GM04504 (cell line): Measurements from ENCODE around the gene ANGEL1.

Experiments
- DNase-seq: peaks from one replicate; pipeline ENCODE4 v3.0.0-alpha.2; 2012; ENCODE audit warnings: low read depth

The ANGEL1 gene

DNA sequence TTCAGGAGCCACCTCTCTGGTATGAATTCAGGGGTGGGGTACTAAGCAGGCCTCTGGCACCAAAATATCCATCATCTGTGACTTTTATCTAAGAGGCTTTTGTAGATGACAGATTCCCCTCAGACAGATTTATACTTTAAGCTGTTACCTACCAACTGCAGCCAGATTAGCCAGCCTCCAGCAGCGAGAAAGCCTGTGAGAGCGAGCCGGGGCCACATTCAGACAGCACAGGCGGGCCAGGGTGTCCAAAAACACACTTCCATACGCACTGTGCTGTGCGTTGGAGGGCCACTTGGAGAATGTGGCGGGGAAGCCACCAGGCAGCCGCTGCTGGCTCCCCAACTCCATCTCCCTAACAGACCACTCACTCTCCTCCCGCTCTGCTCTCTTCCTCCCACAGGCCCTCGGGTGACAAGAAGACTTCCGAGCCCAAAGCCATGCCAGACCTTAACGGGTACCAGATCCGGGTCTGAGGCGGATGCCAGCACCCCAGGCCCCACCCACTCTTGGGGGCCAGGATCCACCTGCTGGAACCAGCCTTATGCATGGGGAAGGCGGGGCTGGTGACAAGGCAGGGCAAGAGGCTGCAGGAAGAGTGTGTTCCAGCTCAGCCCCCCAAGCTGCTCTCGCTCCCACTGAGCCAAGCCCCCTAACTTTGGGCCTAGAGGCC is 34.0 kb downstream of the ANGEL1 start:
- DNase-seq, result no peak

GRCh38 chr14:76777721-76778120 is 35.0 kb downstream of the ANGEL1 start:
- no peak for DNase-seq

GRCh38 chr14:76776428-76777251 is 36.0 kb downstream of the ANGEL1 start:
- DNase-seq, result no peak

- no peak for DNase-seq
Measured at GRCh38 chr14:76775695-76776427, 36.8 kb downstream of the ANGEL1 start.

GRCh38 chr14:76774821-76775694 is 37.6 kb downstream of the ANGEL1 start:
- DNase-seq, result no peak

- no peak for DNase-seq
Measured at GRCh38 chr14:76773956-76774820, 38.5 kb downstream of the ANGEL1 start.

GRCh38 chr14:76773188-76773885 is 39.3 kb downstream of the ANGEL1 start:
- peak; percentile 55 for DNase-seq

DNA sequence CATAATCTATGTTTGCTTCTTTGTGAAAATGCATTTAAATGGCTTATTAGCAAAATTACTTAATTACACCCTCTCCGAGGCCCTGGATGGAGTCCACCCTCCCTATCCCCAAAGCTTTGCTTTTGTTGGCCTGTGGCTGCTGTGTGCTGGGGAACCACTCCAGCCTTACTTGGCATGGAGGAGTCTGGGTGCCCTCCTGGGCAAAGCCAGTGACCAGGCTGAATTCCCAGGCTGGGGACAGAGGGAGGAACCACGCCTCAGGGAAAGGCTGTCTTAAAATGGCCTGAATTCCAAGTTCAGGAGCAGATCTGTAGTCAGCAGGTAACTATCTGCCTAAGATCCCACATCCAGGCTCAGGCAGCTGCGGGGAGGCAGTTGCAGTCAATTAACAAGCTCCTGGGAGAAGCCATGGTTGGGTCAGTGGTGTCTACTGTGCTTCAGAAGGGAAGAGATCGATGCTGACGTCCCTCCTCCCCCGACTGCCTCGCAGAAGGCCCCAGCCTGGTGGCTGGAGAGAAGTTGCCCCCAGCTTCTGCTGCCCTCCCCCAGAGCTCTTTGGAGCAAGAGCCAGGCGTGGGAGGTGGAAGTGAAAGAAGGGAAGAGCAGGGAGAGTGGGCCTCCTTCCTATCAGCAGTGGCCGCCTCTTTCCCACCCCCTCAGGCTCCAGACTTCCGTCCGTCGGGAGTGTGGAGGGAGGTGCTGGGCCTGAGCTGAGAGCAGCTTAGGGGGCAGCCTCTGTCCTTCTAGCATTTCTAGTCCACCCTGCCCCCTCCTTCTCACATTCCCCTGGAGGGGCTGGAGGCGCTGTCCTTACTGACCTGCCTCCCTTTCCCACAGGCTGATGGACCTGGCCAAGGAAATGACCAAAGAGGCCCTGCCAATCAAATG is 40.1 kb downstream of the ANGEL1 start:
- DNase-seq, result no peak

DNA sequence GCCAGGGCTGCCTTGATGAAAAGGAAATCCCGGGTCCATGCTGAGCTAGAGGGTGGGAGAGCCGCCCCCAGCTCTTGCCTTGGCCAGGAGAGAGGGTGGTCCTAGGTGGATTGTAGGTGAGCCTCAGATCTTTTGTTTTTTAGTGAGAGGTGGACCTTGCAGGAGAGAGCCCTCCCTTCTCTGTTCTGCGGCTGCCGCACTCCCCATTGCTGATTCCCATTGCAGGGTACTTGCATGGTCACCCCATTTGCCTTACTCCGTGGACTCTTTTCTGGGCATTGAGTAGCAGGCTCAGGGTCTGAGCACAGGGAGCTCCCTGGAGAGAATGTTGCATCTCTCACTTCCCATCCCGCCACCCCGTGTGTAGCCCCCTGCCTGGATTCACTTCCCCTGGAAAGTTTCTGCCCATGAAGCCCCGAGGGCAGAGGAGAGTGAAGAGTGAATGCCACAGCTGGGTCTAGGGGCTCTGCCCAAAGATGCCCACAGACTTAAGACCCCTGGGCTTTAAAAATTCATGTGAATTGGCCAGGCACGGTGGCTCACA is 41.2 kb downstream of the ANGEL1 start:
- DNase-seq, result no peak

- DNase-seq, result no peak
Measured at GRCh38 chr14:76770521-76771436, 41.9 kb downstream of the ANGEL1 start.

DNA sequence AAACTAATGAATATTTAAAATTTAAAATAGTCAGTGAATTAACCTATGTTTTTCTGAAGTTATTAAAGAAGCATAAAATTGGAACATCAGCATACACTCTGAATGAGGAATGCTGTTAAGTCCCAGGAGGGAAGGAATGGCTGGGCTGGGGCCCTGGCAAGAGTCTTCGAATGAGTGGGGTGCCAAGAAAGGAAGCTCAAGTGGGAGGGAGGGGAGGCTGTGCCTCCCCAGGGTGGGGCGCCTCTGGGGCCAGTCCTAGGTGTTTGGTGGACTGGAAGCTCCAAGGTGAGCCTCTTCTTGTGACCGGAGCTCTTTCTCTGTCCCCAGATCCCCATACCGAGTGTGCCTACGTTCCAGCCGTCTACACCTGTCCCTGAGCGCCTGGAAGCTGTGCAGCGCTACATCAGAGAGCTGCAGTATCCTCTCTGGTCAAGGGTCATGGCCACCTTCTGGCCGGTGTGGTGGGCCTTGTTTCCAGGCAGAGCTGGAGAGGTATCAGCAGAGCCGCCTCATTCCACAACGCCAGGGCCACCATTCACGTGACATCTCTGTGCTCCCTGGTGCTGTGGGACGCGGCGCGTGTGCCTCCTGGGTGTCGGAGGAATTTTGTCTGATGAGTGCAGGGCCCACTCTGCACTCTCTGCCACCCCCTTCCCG is 42.9 kb downstream of the ANGEL1 start:
- DNase-seq, result no peak

DNA sequence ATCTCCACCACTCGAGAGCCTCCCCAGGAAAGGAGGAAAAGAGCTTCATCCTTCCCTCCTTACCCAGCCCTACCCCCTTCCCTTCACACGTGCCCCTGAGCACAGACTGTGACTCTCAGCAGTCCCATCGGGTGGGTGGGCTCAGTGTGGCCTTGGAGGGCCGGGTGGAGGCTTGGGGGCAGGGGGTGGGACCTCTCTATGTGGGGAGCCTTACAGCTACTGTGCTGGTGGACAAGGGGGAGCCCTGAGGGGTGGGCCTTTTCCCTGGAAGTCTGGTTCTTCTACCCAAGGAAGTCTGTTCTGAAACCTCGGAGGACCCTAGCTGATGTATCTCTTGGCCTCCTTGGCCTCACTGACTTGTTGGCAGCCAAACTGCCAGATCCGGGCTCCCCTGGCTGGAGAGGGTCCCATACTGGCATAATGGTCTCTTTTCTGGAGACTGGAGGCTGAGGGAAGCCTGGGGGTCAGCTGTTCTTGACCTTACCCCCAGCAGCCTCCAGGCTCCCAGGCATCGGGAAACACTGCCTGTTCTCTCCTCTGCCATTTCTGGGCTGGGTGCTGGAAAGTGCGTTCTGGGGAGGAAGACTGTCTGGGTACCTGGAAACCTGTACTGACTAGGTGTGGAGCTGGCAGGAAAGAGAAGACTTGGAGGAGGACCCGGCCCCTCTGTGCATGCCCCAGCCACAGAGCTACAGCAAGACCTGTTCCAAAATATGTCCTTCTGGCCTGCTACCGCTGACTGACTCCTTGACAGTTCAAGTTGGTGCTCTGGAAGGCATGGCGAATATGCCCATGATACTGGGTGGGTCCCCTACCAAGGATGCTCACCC is 43.8 kb downstream of the ANGEL1 start:
- DNase-seq, result no peak

DNA sequence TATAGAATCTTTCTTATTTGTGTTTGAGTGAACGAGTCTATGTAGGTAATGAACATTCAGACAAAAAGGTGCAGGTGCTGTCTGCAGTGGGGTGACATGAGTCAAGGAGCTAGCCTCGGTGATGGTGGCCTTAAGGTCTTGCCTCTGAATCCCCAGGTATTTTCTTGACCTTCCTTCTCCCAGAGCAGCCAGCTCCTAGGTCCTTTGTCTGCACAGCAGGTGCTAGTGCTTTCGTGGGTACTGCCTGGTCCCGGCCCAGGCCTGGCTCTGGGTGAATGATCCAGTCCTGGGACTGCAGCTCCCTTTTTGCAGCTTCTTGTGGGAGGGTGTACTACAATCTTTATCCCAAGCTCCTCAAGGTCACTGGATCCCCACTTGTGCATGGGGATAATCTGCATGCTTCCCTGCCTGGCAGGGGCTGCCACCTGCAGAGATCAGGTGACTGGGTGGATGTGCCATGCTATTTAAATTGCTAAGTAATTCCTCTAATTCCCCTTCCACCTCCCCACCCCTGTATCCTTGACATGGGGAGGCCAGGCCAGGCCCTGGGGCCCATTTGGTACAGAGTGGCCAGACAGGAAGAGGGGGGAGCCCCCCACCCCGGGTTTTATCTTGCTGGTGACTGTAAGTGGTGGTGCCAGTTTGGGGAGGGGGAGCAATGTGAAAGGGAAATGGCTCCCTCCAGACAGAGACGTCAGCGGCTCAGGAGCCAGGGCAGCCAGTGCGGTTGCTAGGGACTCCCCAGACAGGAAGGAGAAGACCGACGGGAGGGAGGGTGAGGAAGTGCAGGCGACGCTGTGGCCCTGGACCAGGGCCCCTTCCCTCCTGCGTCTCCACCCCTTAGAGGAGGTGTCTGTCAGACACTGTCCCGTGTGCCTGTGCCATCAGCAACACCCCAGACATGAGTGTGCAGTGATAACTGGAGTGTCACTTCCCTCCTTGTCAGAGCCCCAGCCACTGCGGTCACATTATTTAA is 44.7 kb downstream of the ANGEL1 start:
- DNase-seq, result no peak

DNA sequence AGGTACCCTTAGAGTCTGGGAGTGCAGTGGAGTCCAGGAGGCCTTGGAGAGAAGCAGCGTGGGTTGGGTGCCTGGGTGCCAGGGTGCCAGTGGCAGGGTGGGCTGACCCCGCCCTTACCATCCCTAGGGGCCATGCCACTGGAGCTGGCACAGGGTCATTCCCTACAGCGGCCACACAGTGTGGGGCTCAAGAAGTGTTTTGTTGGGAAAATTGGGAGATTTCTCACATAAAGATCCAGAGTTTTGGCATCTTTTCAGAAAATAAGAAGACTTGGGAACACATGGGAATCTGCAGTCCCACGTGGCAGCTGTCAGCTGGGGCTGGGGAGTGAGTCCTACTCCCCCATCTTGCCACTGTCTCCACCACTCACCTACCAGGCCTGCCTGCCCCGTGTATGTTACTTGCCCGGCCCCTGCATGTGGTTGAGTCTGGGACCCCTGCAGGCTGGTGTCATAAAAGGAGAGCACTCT is 47.2 kb downstream of the ANGEL1 start:
- no peak for DNase-seq
